GM12891 (cell line): Measurements from ENCODE around the gene HNRNPM.

Experiments used
- PAX5 ChIP-seq: IDR thresholded peaks from 2 replicates; pipeline ENCODE4 v1.6.1; 2011; ENCODE audit warnings: low read length, moderate library complexity, mild to moderate bottlenecking; ENCODE audit not compliant: insufficient read depth, severe bottlenecking
- POLR2A ChIP-seq: IDR thresholded peaks from 2 replicates; pipeline ENCODE4 v1.6.1; 2011; ENCODE audit warnings: low read depth, low read length, control low read depth
- POLR2AphosphoS5 ChIP-seq: IDR thresholded peaks from 2 replicates; pipeline ENCODE4 v1.6.1; 2011; ENCODE audit warnings: low read depth, low read length, control low read depth
- SPI1 ChIP-seq: IDR thresholded peaks from 2 replicates; pipeline ENCODE4 v1.6.1; 2011; ENCODE audit warnings: low read depth, low read length, control low read depth
- TAF1 ChIP-seq: IDR thresholded peaks from 2 replicates; pipeline ENCODE4 v1.6.1; 2011; ENCODE audit warnings: low read depth, low read length, control low read depth

DNA sequence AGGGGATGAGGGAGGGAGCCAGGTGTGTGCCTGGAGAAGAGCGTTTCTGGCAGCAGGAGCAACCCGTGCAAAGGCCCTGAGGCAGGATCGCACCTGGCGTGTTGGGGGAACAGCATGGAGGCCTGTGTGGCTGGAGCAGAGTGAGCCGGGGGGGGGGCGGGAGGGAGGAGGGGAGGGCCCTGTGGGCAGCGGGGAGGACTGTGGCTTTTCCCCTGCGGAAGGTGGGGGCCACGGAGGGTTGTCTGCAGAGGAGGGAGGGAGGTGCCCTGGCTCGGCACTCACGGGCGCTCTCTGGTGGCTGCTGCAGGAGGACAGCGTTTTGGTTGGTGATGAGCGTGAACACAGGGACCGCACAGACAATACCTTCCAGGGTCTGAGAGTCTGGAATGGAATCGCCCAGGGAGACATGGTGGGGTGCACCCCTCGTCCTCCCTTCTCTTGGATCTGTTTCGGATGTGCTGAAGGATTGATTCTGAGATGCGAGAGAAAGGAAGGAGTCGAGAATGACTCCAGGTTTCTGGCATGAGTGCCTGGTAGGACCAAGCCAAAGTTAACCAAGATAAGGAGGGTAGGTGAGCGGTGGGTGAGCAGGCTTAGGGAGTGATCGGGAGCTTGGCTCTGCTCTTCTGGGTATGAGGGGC lies 48.1 kb upstream of the HNRNPM start:
- no peak for TF ChIP-seq POLR2A
- no peak for TF ChIP-seq POLR2AphosphoS5
- no peak for TF ChIP-seq TAF1
- no peak for TF ChIP-seq PAX5
- TF ChIP-seq SPI1: no peak
